Type B pancreatic cell (in vitro differentiated cells): ENCODE measurements around the gene NRIP2. TPM values are rescaled to one million over a fixed set of nuclear protein-coding genes. Genes with fewer than 3 reads are reported as not detected.

ENCODE experiments used
- DNase-seq: peaks from one replicate; pipeline ENCODE4 v3.0.0; 2021; ENCODE audit warnings: mixed read lengths; ENCODE audit not compliant: unreplicated experiment; ENCODE audit errors: extremely low spot score
- H3K27ac Mint-ChIP-seq: 2 replicates; pipeline ENCODE4 v1.8.0; 2021; ENCODE audit warnings: mild to moderate bottlenecking, mixed read lengths
- H3K27me3 Mint-ChIP-seq: 2 replicates; pipeline ENCODE4 v1.8.0; 2021; ENCODE audit warnings: mixed read lengths
- H3K36me3 Mint-ChIP-seq: 2 replicates; pipeline ENCODE4 v1.8.0; 2021; ENCODE audit warnings: mixed read lengths
- H3K4me1 Mint-ChIP-seq: one replicate; pipeline ENCODE4 v1.8.0; 2021; ENCODE audit warnings: mixed read lengths; ENCODE audit not compliant: unreplicated experiment
- H3K4me3 Mint-ChIP-seq: 2 replicates; pipeline ENCODE4 v1.8.0; 2021; ENCODE audit warnings: mild to moderate bottlenecking, mixed read lengths
- H3K9me3 Mint-ChIP-seq: 2 replicates; pipeline ENCODE4 v1.8.0; 2021; ENCODE audit warnings: mixed read lengths
- total RNA-seq: library from RNA; stranded (reverse); gene quantifications from 2 replicates; pipeline ENCODE4 v1.2.1, GENCODE V29; 2021; ENCODE audit warnings: low replicate concordance
- TF ChIP-seq, protein P1 (sequence below): fragments of 200-600 bp; sonication (generic); conservative IDR thresholded peaks from 2 replicates; pipeline ENCODE4 v1.5.0; 2021; ENCODE audit warnings: antibody characterized with exemption, mild to moderate bottlenecking

NRIP2 gene
- total RNA-seq, 1 donor from 2014 or later: 1.2 TPM

DNA sequence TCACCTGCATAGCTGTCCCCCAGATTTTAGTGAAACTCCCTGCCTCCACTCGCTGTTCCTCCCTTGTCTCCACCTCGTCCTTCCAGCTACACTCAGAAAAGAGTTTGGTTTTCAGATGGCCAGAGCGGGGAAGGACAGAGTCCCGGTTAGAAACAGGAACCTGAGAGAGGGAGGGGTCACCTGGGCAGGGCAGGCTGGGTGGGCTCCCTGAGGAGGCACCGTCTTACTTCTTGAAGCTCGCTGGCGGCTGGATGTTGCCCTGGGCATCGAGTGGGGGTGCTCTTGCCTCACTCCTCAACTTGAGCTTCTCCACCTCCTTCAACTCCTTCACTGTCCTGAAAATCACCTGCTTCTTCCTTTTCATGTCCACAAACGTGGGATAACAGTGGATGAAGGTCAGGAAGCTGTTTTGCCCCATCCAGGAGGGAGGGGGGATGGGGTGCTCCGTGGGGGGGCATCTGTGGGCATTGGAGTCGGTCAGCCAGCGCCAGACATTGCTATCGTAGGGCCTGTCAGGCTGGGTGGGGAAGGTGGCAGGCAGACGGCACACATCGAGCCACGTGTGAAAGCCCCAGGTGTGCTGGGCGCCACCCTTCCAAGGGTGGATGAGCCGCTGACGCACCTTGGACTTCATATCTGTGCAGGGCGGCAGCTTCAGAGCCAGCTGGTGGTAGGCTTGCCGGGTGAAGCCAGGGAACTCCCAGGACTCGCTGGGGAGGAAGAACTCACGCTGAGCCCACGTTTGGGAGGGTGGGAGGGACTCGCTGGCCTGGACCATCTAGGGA, 20.0 kb upstream of the NRIP2 start:
- no peak for DNase-seq
- H3K27me3 Mint-ChIP-seq: no peaks in the 10 kb centered on the region
- TF ChIP-seq, protein P1, sequence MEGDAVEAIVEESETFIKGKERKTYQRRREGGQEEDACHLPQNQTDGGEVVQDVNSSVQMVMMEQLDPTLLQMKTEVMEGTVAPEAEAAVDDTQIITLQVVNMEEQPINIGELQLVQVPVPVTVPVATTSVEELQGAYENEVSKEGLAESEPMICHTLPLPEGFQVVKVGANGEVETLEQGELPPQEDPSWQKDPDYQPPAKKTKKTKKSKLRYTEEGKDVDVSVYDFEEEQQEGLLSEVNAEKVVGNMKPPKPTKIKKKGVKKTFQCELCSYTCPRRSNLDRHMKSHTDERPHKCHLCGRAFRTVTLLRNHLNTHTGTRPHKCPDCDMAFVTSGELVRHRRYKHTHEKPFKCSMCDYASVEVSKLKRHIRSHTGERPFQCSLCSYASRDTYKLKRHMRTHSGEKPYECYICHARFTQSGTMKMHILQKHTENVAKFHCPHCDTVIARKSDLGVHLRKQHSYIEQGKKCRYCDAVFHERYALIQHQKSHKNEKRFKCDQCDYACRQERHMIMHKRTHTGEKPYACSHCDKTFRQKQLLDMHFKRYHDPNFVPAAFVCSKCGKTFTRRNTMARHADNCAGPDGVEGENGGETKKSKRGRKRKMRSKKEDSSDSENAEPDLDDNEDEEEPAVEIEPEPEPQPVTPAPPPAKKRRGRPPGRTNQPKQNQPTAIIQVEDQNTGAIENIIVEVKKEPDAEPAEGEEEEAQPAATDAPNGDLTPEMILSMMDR: no peak
- no peak overlapping the region for H3K4me3 Mint-ChIP-seq
- H3K4me1 Mint-ChIP-seq: peaks cover 16% of the 10 kb centered on the region
- H3K27ac Mint-ChIP-seq: peak overlapping the region; percentile 50
- H3K36me3 Mint-ChIP-seq: peaks cover 12% of the 10 kb centered on the region
- H3K9me3 Mint-ChIP-seq: no peaks in the 10 kb centered on the region

DNA sequence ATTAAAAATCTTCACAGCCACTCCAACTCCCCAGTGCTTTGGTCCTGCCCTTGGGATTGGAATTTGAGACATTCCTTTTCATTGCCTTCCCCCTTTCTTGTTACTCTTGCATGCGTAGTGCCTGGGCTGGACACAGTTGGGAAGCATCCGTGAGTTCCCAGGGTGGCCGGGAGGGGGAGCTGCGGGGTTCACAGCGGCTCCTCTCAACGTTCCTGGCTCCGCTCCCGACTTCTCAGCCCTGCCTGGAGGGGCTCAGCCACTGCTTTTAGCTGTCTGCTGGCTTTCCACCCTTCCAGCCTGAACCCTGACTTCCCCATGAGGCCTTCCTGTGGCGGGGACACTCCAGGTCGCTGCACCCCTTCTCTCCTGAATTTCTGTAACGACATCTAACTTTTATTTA, 18.8 kb upstream of the NRIP2 start:
- Mint-ChIP-seq H3K36me3 (peaks cover 5% of the 10 kb centered on the region), H3K27ac (peak overlapping the region; percentile 12), H3K4me1 (peaks cover 25% of the 10 kb centered on the region), H3K27me3 (no peaks in the 10 kb centered on the region), H3K9me3 (no peaks in the 10 kb centered on the region), H3K4me3 (no peak overlapping the region)
- TF ChIP-seq, protein P1: peak; percentile 92
- peak; percentile 86 for DNase-seq

DNA sequence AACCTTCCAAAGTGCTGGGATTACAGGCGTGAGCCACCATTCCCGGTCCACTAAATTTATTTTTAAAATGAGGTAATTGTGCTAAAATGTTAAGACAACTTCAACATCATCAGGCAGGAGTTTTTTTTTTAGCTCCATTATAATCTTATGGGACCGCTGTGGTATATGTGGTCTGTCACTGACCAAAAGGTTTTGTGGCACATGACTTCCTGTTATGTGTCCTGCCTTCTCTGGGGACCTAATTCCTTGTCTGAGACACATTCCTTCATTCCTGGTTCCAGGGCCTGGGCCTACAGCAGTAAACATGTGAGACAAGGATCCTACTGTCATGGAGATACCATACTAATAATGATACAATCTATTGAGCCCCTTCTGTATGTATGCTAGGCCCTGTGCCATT, 17.1 kb upstream of the NRIP2 start:
- no peaks in the 10 kb centered on the region for H3K27me3 Mint-ChIP-seq
- no peak overlapping the region for H3K4me3 Mint-ChIP-seq
- no peak overlapping the region for H3K27ac Mint-ChIP-seq
- H3K36me3 Mint-ChIP-seq: peaks cover 11% of the 10 kb centered on the region
- no peak for DNase-seq
- H3K4me1 Mint-ChIP-seq: peaks cover 26% of the 10 kb centered on the region
- TF ChIP-seq, protein P1: no peak
- no peaks in the 10 kb centered on the region for H3K9me3 Mint-ChIP-seq

DNA sequence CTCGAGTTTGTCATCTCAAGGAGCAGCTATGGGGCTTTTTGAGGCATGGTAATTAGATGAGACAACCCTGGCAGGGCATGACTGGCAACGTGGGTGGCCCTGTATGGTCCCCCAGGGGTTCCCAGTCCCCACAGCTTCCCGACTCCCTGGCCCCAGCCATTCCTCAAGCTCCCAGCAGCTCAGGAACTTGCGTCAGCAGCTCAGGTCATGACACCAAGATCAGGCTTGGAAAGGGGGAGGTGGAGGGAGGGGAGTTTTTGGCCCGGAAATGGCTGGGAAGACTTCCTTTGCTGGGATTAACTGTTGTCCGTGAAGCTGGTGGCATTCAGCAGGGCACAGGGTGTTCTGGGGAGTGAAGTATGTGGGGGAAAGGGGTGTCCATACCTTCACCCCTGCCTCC, 10.4 kb upstream of the NRIP2 start:
- Mint-ChIP-seq H3K27ac (no peak overlapping the region), H3K4me3 (no peak overlapping the region), H3K36me3 (peaks cover 15% of the 10 kb centered on the region), H3K9me3 (no peaks in the 10 kb centered on the region), H3K4me1 (peaks cover 32% of the 10 kb centered on the region), H3K27me3 (no peaks in the 10 kb centered on the region)
- DNase-seq: no peak
- TF ChIP-seq, protein P1: no peak

DNA sequence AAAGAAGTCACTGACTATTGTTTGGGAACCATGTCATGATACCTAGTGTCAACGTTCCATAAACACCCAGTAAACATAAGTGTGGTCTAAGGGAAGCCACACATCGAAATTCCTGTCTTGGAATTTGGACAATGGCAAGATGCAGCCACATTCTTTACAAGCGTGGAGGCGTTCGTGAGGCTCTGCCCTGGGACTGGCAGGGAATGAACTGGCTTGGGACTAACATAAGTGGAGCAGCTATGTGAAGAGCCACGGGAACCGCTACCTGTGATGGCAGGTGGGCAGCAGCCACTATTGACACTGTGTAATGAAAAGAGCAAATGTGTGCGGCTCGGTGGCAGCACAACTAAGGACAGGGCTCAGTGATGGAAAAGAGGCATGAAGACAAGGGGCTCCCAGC, 10.0 kb upstream of the NRIP2 start:
- DNase-seq: no peak
- Mint-ChIP-seq H3K4me3 (no peak overlapping the region), H3K27ac (peak overlapping the region; percentile 10), H3K4me1 (peaks cover 30% of the 10 kb centered on the region), H3K27me3 (no peaks in the 10 kb centered on the region), H3K36me3 (peaks cover 17% of the 10 kb centered on the region), H3K9me3 (no peaks in the 10 kb centered on the region)
- TF ChIP-seq, protein P1: no peak
